Prostate gland (tissue), 2 donors: ENCODE measurements around the gene SLC9A8. TPM values are rescaled to one million over a fixed set of nuclear protein-coding genes. Genes with fewer than 3 reads are reported as not detected.

ENCODE experiments used
- DNase-seq: peaks from one replicate; pipeline ENCODE4 v3.0.0-alpha.2; 2019; ENCODE audit warnings: low spot score
- H3K27ac ChIP-seq, 2 donors: fragments of 200-600 bp; sonication (generic); 2 replicates each; pipeline ENCODE4 v1.5.1; 2017 to 2019
- H3K27me3 ChIP-seq: fragments of 200-600 bp; sonication (generic); replicated peaks from 2 replicates; pipeline ENCODE4 v1.5.1; 2019; ENCODE audit not compliant: insufficient read depth
- H3K36me3 ChIP-seq, 2 donors: fragments of 200-600 bp; sonication (generic); 1 replicate in 1 of 2; 2 replicates in 1 of 2; pipeline versions ENCODE4 v1.5.1 to v1.8.1; 2017 to 2019
- H3K4me1 ChIP-seq: fragments of 200-600 bp; sonication (generic); replicated peaks from 2 replicates; pipeline ENCODE4 v1.5.1; 2019
- H3K4me3 ChIP-seq, 2 donors: fragments of 200-600 bp; sonication (generic); 2 replicates each; pipeline ENCODE4 v1.5.1; 2017 to 2019
- H3K9me3 ChIP-seq: fragments of 200-600 bp; sonication (generic); 2 replicates; pipeline ENCODE4 v1.5.1; 2017
- CTCF ChIP-seq, 4 experiments: fragments of 200-600 bp in 2 of 4; fragments of 450-650 bp in 2 of 4; sonication (generic) in 2 of 4; IDR thresholded peaks; 1 replicate in 3 of 4; 2 replicates in 1 of 4; pipeline ENCODE4 v1.5.1; 2016 to 2019; ENCODE audit warnings: antibody characterized with exemption in 4 of 4, mild to moderate bottlenecking in 2 of 4, moderate library complexity in 2 of 4
- POLR2A ChIP-seq: fragments of 450-650 bp; IDR thresholded peaks from one replicate; pipeline ENCODE4 v1.6.1; 2016; ENCODE audit warnings: antibody characterized with exemption, mild to moderate bottlenecking
- POLR2AphosphoS5 ChIP-seq: sonication (generic); formaldehyde crosslinking; IDR thresholded peaks from one replicate; pipeline ENCODE4 v1.6.1; 2017; ENCODE audit warnings: antibody characterized with exemption
- WGBS: methylation state at CpG from one replicate; pipeline ENCODE4 v1.1.5; 2018; 5-methylcytosine and 5-hydroxymethylcytosine counted together
- intact Hi-C: fragments of 100-400 bp; cut with DNase I; formaldehyde crosslinking; loops from one replicate; pipeline ENCODE4 v1.14.2; 2022
- total RNA-seq, 2 donors: library from RNA; depleted of rRNA; stranded (reverse); fragments of >200 nt; gene quantifications; one replicate each; pipeline ENCODE4 v1.1.0, GENCODE V29; 2016

Gene SLC9A8
- total RNA-seq, 2 donors from 2014 or later, result 13.5 to 26.4 TPM

- Histone ChIP-seq H3K4me1 (no peaks in the 10 kb centered on the region), H3K36me3 (no peaks in the 10 kb centered on the region), H3K4me3 (no peak overlapping the region), H3K9me3 (no peaks in the 10 kb centered on the region), H3K27me3 (no peaks in the 10 kb centered on the region), H3K27ac (no peak overlapping the region)
- WGBS, result 95% methylated on average over 5 of the region's 5 CpGs
- intact Hi-C loops, result no loop called here
- DNase-seq, result no peak
- TF ChIP-seq CTCF (IDR thresholded peaks at IDR 0.05), result no peak
- no peak for TF ChIP-seq POLR2A
- no peak for TF ChIP-seq POLR2AphosphoS5
Observed at GRCh38 chr20:49809803-49810359, 2.7 kb upstream of the SLC9A8 start.

GRCh38 chr20:49810491-49811190 lies 2.0 kb upstream of the SLC9A8 start:
- Histone ChIP-seq H3K9me3 (no peaks in the 10 kb centered on the region), H3K27me3 (no peaks in the 10 kb centered on the region), H3K4me1 (no peaks in the 10 kb centered on the region), H3K4me3 (no peak overlapping the region), H3K36me3 (no peaks in the 10 kb centered on the region), H3K27ac (no peak overlapping the region)
- 89% methylated on average over 6 of the region's 6 CpGs for WGBS
- TF ChIP-seq CTCF (IDR thresholded peaks at IDR 0.05), result no peak
- no peak for TF ChIP-seq POLR2AphosphoS5
- TF ChIP-seq POLR2A, result no peak
- no peak for DNase-seq
- intact Hi-C loops, result no loop called here

GRCh38 chr20:49811825-49812506 lies 662 bp upstream of the SLC9A8 start:
- no peak for TF ChIP-seq POLR2A
- TF ChIP-seq POLR2AphosphoS5, result no peak
- no peak for TF ChIP-seq CTCF (IDR thresholded peaks at IDR 0.05)
- intact Hi-C loops, result no loop called here
- no peaks in the 10 kb centered on the region for H3K9me3 ChIP-seq
- no peaks in the 10 kb centered on the region for H3K27me3 ChIP-seq
- H3K27ac ChIP-seq, result peak overlapping the region; percentile 91
- 20% methylated on average over 11 of the region's 11 CpGs for WGBS
- peak overlapping the region; percentile 70 to 71 for H3K4me3 ChIP-seq
- H3K36me3 ChIP-seq, result no peaks in the 10 kb centered on the region
- no peak for DNase-seq
- H3K4me1 ChIP-seq, result no peaks in the 10 kb centered on the region

DNA sequence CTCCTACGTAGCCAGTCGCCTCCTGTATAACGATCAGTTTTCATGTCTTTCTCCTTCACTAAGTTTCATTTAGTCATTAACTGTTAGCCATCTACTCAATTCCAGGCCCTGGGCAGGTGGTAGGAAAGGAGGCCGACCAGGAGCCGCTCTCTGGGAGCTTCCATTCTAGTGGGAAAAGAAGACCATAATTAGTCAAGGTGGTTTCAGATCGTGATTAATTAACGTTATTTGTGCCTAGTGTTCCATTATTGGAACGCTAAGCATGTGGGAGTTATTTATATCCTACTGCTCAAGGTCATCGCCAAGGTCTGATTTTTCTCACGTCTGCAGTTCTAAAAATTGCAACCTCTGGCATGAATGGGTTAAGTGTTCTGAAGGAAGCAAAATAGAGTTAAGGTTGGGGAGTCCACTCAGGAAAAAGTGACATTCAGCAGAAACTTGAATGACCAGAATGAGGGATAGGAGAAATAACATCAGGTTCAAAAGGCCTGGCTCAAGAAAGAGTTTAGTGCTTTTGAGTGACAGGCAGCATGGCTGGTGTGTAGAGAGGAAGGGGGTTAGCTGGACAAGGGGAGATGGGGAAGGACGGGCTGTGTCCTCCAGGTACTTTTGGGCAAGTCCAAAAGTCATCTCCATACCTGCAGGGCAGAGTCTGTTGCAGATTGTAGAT lies 812 bp downstream of the SLC9A8 start:
- H3K27ac ChIP-seq, result peak overlapping the region; percentile 91
- DNase-seq, result no peak
- WGBS, result 13% methylated on average over 11 of the region's 11 CpGs
- H3K36me3 ChIP-seq, result no peaks in the 10 kb centered on the region
- no peak for TF ChIP-seq CTCF (IDR thresholded peaks at IDR 0.05)
- no peak for TF ChIP-seq POLR2A
- TF ChIP-seq POLR2AphosphoS5, result no peak
- intact Hi-C loops, result no loop called here
- no peaks in the 10 kb centered on the region for H3K4me1 ChIP-seq
- H3K27me3 ChIP-seq, result no peaks in the 10 kb centered on the region
- no peaks in the 10 kb centered on the region for H3K9me3 ChIP-seq
- H3K4me3 ChIP-seq, result peak overlapping the region; percentile 70 to 71
